K562 (cell line): Measurements from ENCODE around the gene PLCB3. TPM values are rescaled to one million over a fixed set of nuclear protein-coding genes. Genes with fewer than 3 reads are reported as not detected.

ENCODE experiments used
- MAFK ChIP-seq: IDR thresholded peaks from 2 replicates; pipeline ENCODE4 v1.6.1; 2011; ENCODE audit warnings: low read length, improper control_type of control experiment
- MXI1 ChIP-seq: IDR thresholded peaks from 2 replicates; pipeline ENCODE4 v1.6.1; 2011; ENCODE audit warnings: low read depth, mild to moderate bottlenecking, improper control_type of control experiment, low read length
- POU5F1 ChIP-seq: fragments of 150-350 bp; IDR thresholded peaks from 2 replicates; pipeline ENCODE4 v1.6.1; 2014; ENCODE audit warnings: borderline replicate concordance, low read length, low read depth, mild to moderate bottlenecking; ENCODE audit not compliant: partially characterized antibody
- ZNF175 ChIP-seq: fragments of 200-800 bp; sonication (Bioruptor generic); IDR thresholded peaks from 2 replicates; pipeline ENCODE4 v1.6.1; 2016; ENCODE audit warnings: low read depth, mild to moderate bottlenecking, missing genetic modification characterization, missing compliant biosample characterization
- polyA plus RNA-seq, 8 experiments: library from polyadenylated mRNA; depleted of rRNA in 4 of 8; stranded (reverse) in 5 of 8; unstranded in 3 of 8; fragments of >200 nt; fragmentation: Nextera tagmentation in 2 of 8; fragmentation: Illumina TruSeq in 1 of 8; extraction: Ambion mirVana in 2 of 8; extraction: Trizol in 1 of 8; gene quantifications; 2 replicates each; pipeline versions ENCODE4 v1.2.1 to v1.2.3, GENCODE V29; 2011 to 2014; ENCODE audit warnings: inconsistent platforms in 1 of 8, missing spikeins in 1 of 8
- total RNA-seq, 7 experiments: library from RNA; depleted of rRNA in 6 of 7; stranded (reverse); fragments of >200 nt in 6 of 7; fragmentation: Illumina TruSeq in 2 of 7; extraction: Trizol in 2 of 7; gene quantifications; 2 replicates each; pipeline versions ENCODE4 v1.2.1 to v1.2.3, GENCODE V29; 2011 to 2021; ENCODE audit warnings: low replicate concordance in 1 of 7
- TF ChIP-seq, protein P1 (sequence below), 2 experiments: fragments of 450-650 bp; formaldehyde crosslinking in 1 of 2; IDR thresholded peaks; 2 replicates each; pipeline versions ENCODE4 v1.4.0 to v1.6.1; 2014 to 2020; ENCODE audit warnings: mild to moderate bottlenecking in 2 of 2, borderline replicate concordance in 1 of 2, low read depth in 1 of 2
- TF ChIP-seq, protein P2 (sequence below): fragments of 450-650 bp; conservative IDR thresholded peaks from 2 replicates; pipeline ENCODE4 v1.6.1; 2016; ENCODE audit warnings: missing genetic modification characterization, low read depth, mild to moderate bottlenecking, control low read depth, missing compliant biosample characterization
- TF ChIP-seq, protein P3 (sequence below): fragments of 450-650 bp; IDR thresholded peaks from 2 replicates; pipeline ENCODE4 v1.7.0; 2016; ENCODE audit warnings: borderline replicate concordance
- TF ChIP-seq, protein P4 (sequence below): sonication (generic); formaldehyde crosslinking; IDR thresholded peaks from 2 replicates; pipeline ENCODE4 v1.8.1; 2023; ENCODE audit warnings: missing genetic modification reagents, mild to moderate bottlenecking, borderline replicate concordance

Gene PLCB3
- total and polyA plus RNA-seq, 9 of the 15 experiments (the other 6 are each of a cell fraction or from before 2014, with no cell fraction given): 0.31 to 44.8 (median 14.6) TPM

DNA sequence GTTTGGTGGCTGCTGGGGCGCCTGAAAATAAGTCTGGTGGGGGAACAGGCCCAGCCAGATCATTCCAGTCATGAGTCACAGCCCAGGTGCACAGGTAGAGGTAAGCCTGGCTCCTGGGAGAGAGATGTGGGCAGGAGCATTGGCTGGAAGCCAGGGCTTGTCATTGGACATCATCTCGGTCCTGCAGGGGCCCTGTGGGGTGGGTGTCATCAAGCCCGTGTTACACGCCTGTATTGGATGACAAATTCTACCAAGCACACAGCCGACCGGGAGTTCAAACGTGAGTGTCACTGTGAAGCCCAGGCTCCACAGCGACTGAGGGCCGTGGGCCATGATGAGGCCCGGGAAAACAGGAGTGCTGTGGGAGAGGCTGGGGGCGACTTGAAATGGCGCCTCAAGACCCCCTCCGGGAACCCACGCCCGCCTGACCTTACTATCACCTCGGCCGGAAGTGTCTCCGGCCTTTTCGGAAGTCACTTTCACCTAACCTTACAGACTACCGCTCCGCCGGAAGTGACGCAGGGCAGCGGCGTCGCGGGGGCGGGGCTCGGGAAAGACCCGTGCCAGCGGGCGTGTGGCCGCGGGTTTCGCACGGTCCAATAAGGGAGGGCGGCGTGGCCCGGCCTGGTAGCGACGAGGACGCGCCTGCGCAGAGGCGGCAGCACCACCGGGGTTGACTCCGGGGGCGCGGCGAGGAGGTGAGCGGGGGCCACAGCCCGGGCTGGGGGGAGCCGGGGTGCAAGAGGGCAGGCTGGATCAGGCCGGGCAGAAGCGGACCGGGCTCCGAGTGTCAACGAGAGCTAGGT is 10.7 kb upstream of the PLCB3 start, which contains the start of gene FKBP2 (continued):
- TF ChIP-seq, protein P1, sequence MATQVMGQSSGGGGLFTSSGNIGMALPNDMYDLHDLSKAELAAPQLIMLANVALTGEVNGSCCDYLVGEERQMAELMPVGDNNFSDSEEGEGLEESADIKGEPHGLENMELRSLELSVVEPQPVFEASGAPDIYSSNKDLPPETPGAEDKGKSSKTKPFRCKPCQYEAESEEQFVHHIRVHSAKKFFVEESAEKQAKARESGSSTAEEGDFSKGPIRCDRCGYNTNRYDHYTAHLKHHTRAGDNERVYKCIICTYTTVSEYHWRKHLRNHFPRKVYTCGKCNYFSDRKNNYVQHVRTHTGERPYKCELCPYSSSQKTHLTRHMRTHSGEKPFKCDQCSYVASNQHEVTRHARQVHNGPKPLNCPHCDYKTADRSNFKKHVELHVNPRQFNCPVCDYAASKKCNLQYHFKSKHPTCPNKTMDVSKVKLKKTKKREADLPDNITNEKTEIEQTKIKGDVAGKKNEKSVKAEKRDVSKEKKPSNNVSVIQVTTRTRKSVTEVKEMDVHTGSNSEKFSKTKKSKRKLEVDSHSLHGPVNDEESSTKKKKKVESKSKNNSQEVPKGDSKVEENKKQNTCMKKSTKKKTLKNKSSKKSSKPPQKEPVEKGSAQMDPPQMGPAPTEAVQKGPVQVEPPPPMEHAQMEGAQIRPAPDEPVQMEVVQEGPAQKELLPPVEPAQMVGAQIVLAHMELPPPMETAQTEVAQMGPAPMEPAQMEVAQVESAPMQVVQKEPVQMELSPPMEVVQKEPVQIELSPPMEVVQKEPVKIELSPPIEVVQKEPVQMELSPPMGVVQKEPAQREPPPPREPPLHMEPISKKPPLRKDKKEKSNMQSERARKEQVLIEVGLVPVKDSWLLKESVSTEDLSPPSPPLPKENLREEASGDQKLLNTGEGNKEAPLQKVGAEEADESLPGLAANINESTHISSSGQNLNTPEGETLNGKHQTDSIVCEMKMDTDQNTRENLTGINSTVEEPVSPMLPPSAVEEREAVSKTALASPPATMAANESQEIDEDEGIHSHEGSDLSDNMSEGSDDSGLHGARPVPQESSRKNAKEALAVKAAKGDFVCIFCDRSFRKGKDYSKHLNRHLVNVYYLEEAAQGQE (IDR thresholded peaks at IDR 0.05; ENCODE audit: borderline replicate concordance): peak; percentile 88
- TF ChIP-seq, protein P1 (CRISPR knock-in tag; IDR thresholded peaks at IDR 0.05; ENCODE audit: low read depth): peak; percentile 71
- TF ChIP-seq MAFK (no peak), MXI1 (0 out of 2 replicates have a peak, but pooled peaks have one; percentile 4), ZNF175 (CRISPR knock-in tag) (peak; percentile 75; the same call in 1 of the 2 replicates), POU5F1 (no peak)
- TF ChIP-seq, protein P2, sequence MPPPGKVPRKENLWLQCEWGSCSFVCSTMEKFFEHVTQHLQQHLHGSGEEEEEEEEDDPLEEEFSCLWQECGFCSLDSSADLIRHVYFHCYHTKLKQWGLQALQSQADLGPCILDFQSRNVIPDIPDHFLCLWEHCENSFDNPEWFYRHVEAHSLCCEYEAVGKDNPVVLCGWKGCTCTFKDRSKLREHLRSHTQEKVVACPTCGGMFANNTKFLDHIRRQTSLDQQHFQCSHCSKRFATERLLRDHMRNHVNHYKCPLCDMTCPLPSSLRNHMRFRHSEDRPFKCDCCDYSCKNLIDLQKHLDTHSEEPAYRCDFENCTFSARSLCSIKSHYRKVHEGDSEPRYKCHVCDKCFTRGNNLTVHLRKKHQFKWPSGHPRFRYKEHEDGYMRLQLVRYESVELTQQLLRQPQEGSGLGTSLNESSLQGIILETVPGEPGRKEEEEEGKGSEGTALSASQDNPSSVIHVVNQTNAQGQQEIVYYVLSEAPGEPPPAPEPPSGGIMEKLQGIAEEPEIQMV (tag): 0 out of 2 replicates have a peak, but pooled peaks have one; percentile 14
- TF ChIP-seq, protein P3, sequence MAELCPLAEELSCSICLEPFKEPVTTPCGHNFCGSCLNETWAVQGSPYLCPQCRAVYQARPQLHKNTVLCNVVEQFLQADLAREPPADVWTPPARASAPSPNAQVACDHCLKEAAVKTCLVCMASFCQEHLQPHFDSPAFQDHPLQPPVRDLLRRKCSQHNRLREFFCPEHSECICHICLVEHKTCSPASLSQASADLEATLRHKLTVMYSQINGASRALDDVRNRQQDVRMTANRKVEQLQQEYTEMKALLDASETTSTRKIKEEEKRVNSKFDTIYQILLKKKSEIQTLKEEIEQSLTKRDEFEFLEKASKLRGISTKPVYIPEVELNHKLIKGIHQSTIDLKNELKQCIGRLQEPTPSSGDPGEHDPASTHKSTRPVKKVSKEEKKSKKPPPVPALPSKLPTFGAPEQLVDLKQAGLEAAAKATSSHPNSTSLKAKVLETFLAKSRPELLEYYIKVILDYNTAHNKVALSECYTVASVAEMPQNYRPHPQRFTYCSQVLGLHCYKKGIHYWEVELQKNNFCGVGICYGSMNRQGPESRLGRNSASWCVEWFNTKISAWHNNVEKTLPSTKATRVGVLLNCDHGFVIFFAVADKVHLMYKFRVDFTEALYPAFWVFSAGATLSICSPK: no peak
- TF ChIP-seq, protein P4, sequence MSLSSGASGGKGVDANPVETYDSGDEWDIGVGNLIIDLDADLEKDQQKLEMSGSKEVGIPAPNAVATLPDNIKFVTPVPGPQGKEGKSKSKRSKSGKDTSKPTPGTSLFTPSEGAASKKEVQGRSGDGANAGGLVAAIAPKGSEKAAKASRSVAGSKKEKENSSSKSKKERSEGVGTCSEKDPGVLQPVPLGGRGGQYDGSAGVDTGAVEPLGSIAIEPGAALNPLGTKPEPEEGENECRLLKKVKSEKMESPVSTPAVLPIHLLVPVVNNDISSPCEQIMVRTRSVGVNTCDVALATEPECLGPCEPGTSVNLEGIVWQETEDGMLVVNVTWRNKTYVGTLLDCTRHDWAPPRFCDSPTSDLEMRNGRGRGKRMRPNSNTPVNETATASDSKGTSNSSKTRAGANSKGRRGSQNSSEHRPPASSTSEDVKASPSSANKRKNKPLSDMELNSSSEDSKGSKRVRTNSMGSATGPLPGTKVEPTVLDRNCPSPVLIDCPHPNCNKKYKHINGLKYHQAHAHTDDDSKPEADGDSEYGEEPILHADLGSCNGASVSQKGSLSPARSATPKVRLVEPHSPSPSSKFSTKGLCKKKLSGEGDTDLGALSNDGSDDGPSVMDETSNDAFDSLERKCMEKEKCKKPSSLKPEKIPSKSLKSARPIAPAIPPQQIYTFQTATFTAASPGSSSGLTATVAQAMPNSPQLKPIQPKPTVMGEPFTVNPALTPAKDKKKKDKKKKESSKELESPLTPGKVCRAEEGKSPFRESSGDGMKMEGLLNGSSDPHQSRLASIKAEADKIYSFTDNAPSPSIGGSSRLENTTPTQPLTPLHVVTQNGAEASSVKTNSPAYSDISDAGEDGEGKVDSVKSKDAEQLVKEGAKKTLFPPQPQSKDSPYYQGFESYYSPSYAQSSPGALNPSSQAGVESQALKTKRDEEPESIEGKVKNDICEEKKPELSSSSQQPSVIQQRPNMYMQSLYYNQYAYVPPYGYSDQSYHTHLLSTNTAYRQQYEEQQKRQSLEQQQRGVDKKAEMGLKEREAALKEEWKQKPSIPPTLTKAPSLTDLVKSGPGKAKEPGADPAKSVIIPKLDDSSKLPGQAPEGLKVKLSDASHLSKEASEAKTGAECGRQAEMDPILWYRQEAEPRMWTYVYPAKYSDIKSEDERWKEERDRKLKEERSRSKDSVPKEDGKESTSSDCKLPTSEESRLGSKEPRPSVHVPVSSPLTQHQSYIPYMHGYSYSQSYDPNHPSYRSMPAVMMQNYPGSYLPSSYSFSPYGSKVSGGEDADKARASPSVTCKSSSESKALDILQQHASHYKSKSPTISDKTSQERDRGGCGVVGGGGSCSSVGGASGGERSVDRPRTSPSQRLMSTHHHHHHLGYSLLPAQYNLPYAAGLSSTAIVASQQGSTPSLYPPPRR (CRISPR knock-in tag): no peak
